PFSK-1 (cell line): Measurements from ENCODE around the gene LEPR.

Experiments
- POLR2AphosphoS5 ChIP-seq: IDR thresholded peaks from 2 replicates; pipeline ENCODE4 v1.6.1; 2012; ENCODE audit warnings: low read depth, mild to moderate bottlenecking, control low read depth, low read length, moderate library complexity
- SIN3A ChIP-seq: IDR thresholded peaks from 2 replicates; pipeline ENCODE4 v1.6.1; 2012; ENCODE audit warnings: mild to moderate bottlenecking, low read length, moderate library complexity, borderline replicate concordance; ENCODE audit not compliant: insufficient read depth
- TF ChIP-seq, protein P1 (sequence below), 2 experiments: IDR thresholded peaks; 2 replicates each; pipeline versions ENCODE4 v1.6.1 to v1.8.0; 2011 to 2012; ENCODE audit warnings: low read depth in 2 of 2, low read length in 2 of 2, control low read depth in 1 of 2, inconsistent platforms in 1 of 2, mild to moderate bottlenecking in 1 of 2, moderate library complexity in 1 of 2; ENCODE audit not compliant: insufficient read depth in 1 of 2

- TF ChIP-seq POLR2AphosphoS5 (no peak), SIN3A (no peak)
- TF ChIP-seq, protein P1, sequence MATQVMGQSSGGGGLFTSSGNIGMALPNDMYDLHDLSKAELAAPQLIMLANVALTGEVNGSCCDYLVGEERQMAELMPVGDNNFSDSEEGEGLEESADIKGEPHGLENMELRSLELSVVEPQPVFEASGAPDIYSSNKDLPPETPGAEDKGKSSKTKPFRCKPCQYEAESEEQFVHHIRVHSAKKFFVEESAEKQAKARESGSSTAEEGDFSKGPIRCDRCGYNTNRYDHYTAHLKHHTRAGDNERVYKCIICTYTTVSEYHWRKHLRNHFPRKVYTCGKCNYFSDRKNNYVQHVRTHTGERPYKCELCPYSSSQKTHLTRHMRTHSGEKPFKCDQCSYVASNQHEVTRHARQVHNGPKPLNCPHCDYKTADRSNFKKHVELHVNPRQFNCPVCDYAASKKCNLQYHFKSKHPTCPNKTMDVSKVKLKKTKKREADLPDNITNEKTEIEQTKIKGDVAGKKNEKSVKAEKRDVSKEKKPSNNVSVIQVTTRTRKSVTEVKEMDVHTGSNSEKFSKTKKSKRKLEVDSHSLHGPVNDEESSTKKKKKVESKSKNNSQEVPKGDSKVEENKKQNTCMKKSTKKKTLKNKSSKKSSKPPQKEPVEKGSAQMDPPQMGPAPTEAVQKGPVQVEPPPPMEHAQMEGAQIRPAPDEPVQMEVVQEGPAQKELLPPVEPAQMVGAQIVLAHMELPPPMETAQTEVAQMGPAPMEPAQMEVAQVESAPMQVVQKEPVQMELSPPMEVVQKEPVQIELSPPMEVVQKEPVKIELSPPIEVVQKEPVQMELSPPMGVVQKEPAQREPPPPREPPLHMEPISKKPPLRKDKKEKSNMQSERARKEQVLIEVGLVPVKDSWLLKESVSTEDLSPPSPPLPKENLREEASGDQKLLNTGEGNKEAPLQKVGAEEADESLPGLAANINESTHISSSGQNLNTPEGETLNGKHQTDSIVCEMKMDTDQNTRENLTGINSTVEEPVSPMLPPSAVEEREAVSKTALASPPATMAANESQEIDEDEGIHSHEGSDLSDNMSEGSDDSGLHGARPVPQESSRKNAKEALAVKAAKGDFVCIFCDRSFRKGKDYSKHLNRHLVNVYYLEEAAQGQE (IDR thresholded peaks at IDR 0.05; ENCODE audit: insufficient read depth in 1 of 2, low read depth in 2 of 2, low read length in 2 of 2), result no peak
Measured at GRCh38 chr1:65442442-65442841, 22.0 kb downstream of the LEPR start.
